GM23338 (cell line): ENCODE measurements around the gene NUCB1.

Experiments
- CTCF ChIP-seq, 2 experiments: fragments of 200-600 bp in 1 of 2; sonication (generic) in 1 of 2; conservative IDR thresholded peaks; 2 replicates each; pipeline versions ENCODE4 v1.5.1 to v1.6.1; 2016 to 2017; ENCODE audit warnings: antibody characterized with exemption in 2 of 2, low read depth in 2 of 2, mild to moderate bottlenecking in 2 of 2, moderate library complexity in 1 of 2
- EZH2 ChIP-seq: fragments of 200-600 bp; sonication (generic); IDR thresholded peaks from one replicate; pipeline ENCODE4 v1.8.0; 2017; ENCODE audit warnings: antibody characterized with exemption, mild to moderate bottlenecking, low read depth; ENCODE audit not compliant: unreplicated experiment
- POLR2AphosphoS5 ChIP-seq: IDR thresholded peaks from 2 replicates; pipeline ENCODE4 v1.6.1; 2016; ENCODE audit warnings: antibody characterized with exemption, low read depth
- REST ChIP-seq: IDR thresholded peaks from one replicate; pipeline ENCODE4 v1.6.1; 2018; ENCODE audit warnings: antibody characterized with exemption; ENCODE audit not compliant: unreplicated experiment

- no peak for TF ChIP-seq CTCF (conservative IDR thresholded peaks at IDR 0.05; ENCODE audit: low read depth in 2 of 2)
- TF ChIP-seq POLR2AphosphoS5 = no peak
- TF ChIP-seq REST = no peak
- TF ChIP-seq EZH2 = no peak
Measured at GRCh38 chr19:48872884-48873475, 27.1 kb upstream of the NUCB1 start.
